Common myeloid progenitor, CD34-positive (primary cell): ENCODE results near the gene MRPL55.

ENCODE experiments used
- CTCF ChIA-PET: fragments of 350-600 bp; sonication (Branson Sonifier 250); formaldehyde crosslinking; loops from one replicate; lab custom pipeline; 2021; ENCODE audit warnings: antibody characterized with exemption; lab: Charles Lee
- POLR2A ChIA-PET: fragments of 350-600 bp; sonication (Branson Sonifier 250); formaldehyde crosslinking; loops from one replicate; lab custom pipeline; 2021; ENCODE audit warnings: antibody characterized with exemption; lab: Charles Lee
- DNase-seq, 3 donors: peaks; one replicate each; pipeline versions ENCODE4 v3.0.0 to v3.0.0-alpha.2; 2013
- H3K27ac ChIP-seq, 2 experiments: 1 replicate in 1 of 2; 2 replicates in 1 of 2; pipeline ENCODE4 v1.7.0; 2013; ENCODE audit warnings: inconsistent platforms in 2 of 2, low read length in 2 of 2, mild to moderate bottlenecking in 2 of 2, low read depth in 1 of 2, moderate library complexity in 1 of 2; ENCODE audit not compliant: severe bottlenecking in 2 of 2, insufficient read depth in 1 of 2, poor library complexity in 1 of 2
- H3K27me3 ChIP-seq, 5 experiments: replicated peaks in 2 of 5; 1 replicate in 3 of 5; 2 replicates in 2 of 5; pipeline versions ENCODE4 v1.6.1 to v1.7.0; 2013; ENCODE audit warnings: low read length in 4 of 5, mild to moderate bottlenecking in 2 of 5, moderate library complexity in 2 of 5, inconsistent platforms in 1 of 5; ENCODE audit not compliant: insufficient read depth in 5 of 5, control insufficient read depth in 4 of 5
- H3K36me3 ChIP-seq, 4 experiments: 1 replicate in 2 of 4; 2 replicates in 2 of 4; pipeline versions ENCODE4 v1.6.1 to v1.7.0; 2013; ENCODE audit warnings: low read length in 3 of 4, control low read depth in 1 of 4, mild to moderate bottlenecking in 1 of 4; ENCODE audit not compliant: control insufficient read depth in 4 of 4, insufficient read depth in 4 of 4
- H3K4me1 ChIP-seq, 4 experiments: 1 replicate in 3 of 4; 2 replicates in 1 of 4; pipeline versions ENCODE4 v1.6.1 to v1.7.1; 2013; ENCODE audit warnings: low read length in 3 of 4, mild to moderate bottlenecking in 3 of 4, control low read depth in 1 of 4, inconsistent platforms in 1 of 4, moderate library complexity in 1 of 4; ENCODE audit not compliant: control insufficient read depth in 4 of 4, insufficient read depth in 4 of 4; ENCODE audit errors: control extremely low read depth in 1 of 4
- H3K4me3 ChIP-seq, 7 experiments: 1 replicate in 4 of 7; 2 replicates in 3 of 7; pipeline versions ENCODE4 v1.5.1 to v1.7.0; 2013; ENCODE audit warnings: mild to moderate bottlenecking in 7 of 7, low read length in 6 of 7, moderate library complexity in 6 of 7, inconsistent platforms in 2 of 7, low read depth in 2 of 7, control low read depth in 1 of 7; ENCODE audit not compliant: insufficient read depth in 4 of 7, control insufficient read depth in 1 of 7; ENCODE audit errors: extremely low read depth in 1 of 7
- H3K9me3 ChIP-seq, 5 experiments: 1 replicate in 4 of 5; 2 replicates in 1 of 5; pipeline versions ENCODE4 v1.6.1 to v1.7.1; 2013; ENCODE audit warnings: low read length in 4 of 5, mild to moderate bottlenecking in 2 of 5, inconsistent platforms in 1 of 5, low read depth in 1 of 5, moderate library complexity in 1 of 5; ENCODE audit not compliant: control insufficient read depth in 4 of 5, insufficient read depth in 2 of 5; ENCODE audit errors: control extremely low read depth in 1 of 5
- WGBS: methylation state at CpG from one replicate; pipeline ENCODE4 v1.1.5; 2013; ENCODE audit not compliant: insufficient coverage; 5-methylcytosine and 5-hydroxymethylcytosine counted together

MRPL55 gene

GRCh38 chr1:228061411-228062084, 47.6 kb downstream of the MRPL55 start:
- WGBS: 58% methylated on average over 5 of the region's 10 CpGs
- Histone ChIP-seq H3K4me3 (no peak overlapping the region), H3K27ac (no peak overlapping the region), H3K4me1 (peaks cover 0 to 21% (median 13%) of the 10 kb centered on the region in 4 experiments), H3K36me3 (no peaks in the 10 kb centered on the region), H3K9me3 (peaks cover 0 to 8% (median 0%) of the 10 kb centered on the region in 5 experiments), H3K27me3 (peaks cover 3 to 83% (median 37%) of the 10 kb centered on the region in 5 experiments)
- POLR2A ChIA-PET: no interaction called here
- CTCF ChIA-PET: interaction anchor here (1.8 kb wide), 1 partner anchor 62 kb away, joined by 7 read pairs; no protein-coding TSS in a partner anchor
- no peak for DNase-seq

DNA sequence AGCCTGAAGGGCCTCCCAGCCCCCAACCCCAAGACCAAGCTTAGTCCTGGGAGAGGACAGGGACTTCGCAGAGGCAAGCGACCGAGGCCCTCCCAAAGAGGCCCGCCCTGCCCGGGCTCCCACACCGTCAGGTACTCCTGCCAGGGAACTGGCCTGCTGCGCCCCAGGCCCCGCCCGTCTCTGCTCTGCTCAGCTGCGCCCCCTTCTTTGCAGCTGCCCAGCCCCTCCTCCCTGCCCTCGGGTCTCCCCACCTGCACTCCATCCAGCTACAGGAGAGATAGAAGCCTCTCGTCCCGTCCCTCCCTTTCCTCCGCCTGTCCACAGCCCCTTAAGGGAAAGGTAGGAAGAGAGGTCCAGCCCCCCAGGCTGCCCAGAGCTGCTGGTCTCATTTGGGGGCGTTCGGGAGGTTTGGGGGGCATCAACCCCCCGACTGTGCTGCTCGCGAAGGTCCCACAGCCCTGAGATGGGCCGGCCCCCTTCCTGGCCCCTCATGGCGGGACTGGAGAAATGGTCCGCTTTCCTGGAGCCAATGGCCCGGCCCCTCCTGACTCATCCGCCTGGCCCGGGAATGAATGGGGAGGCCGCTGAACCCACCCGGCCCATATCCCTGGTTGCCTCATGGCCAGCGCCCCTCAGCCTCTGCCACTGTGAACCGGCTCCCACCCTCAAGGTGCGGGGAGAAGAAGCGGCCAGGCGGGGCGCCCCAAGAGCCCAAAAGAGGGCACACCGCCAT, 48.5 kb downstream of the MRPL55 start:
- WGBS: 6% methylated on average over 27 of the region's 34 CpGs
- Histone ChIP-seq H3K4me3 (peak overlapping the region in 3 of 7 experiments; percentile 9 to 62 (median 19)), H3K27me3 (peaks cover 6 to 83% (median 40%) of the 10 kb centered on the region in 5 experiments), H3K27ac (no peak overlapping the region), H3K36me3 (no peaks in the 10 kb centered on the region), H3K9me3 (peaks cover 0 to 8% (median 0%) of the 10 kb centered on the region in 5 experiments), H3K4me1 (peaks cover 0 to 21% (median 13%) of the 10 kb centered on the region in 4 experiments)
- ChIA-PET CTCF (interaction anchor here (1.8 kb wide), 1 partner anchor 61 kb away, joined by 7 read pairs; no protein-coding TSS in a partner anchor), POLR2A (no interaction called here)
- peak in 1 of 3 donors; percentile 17 for DNase-seq

- peak; percentile 36 to 45 (median 39) for DNase-seq
- Histone ChIP-seq H3K4me3 (peak overlapping the region in 4 of 7 experiments; percentile 8 to 62 (median 14)), H3K9me3 (peaks cover 0 to 8% (median 0%) of the 10 kb centered on the region in 5 experiments), H3K36me3 (no peaks in the 10 kb centered on the region), H3K27ac (no peak overlapping the region), H3K27me3 (peaks cover 6 to 85% (median 41%) of the 10 kb centered on the region in 5 experiments), H3K4me1 (peaks cover 0 to 21% (median 13%) of the 10 kb centered on the region in 4 experiments)
- CTCF ChIA-PET: interaction anchor here (1.8 to 2.2 kb wide), 2 partner anchors 56 to 61 kb away, joined by 5 to 7 read pairs; no protein-coding TSS in a partner anchor
- POLR2A ChIA-PET: no interaction called here
- WGBS: 4% methylated on average over 25 of the region's 33 CpGs
These were observed 49.3 kb downstream of the MRPL55 start for GRCh38 chr1:228059634-228060457.

GRCh38 chr1:228058949-228059633, 50.0 kb downstream of the MRPL55 start:
- Histone ChIP-seq H3K27ac (no peak overlapping the region), H3K9me3 (peaks cover 0 to 8% (median 0%) of the 10 kb centered on the region in 5 experiments), H3K27me3 (peaks cover 6 to 88% (median 41%) of the 10 kb centered on the region in 5 experiments), H3K4me3 (peak overlapping the region in 2 of 7 experiments; percentile 32 to 62), H3K4me1 (peaks cover 0 to 21% (median 13%) of the 10 kb centered on the region in 4 experiments), H3K36me3 (no peaks in the 10 kb centered on the region)
- WGBS: 10% methylated on average over 66 of the region's 66 CpGs
- POLR2A ChIA-PET: no interaction called here
- DNase-seq: peak; percentile 57 to 87 (median 81)
- CTCF ChIA-PET: interaction anchor here (2.2 kb wide), 1 partner anchor 55 kb away, joined by 5 read pairs; no protein-coding TSS in a partner anchor

GRCh38 chr1:228058172-228058948, 50.7 kb downstream of the MRPL55 start:
- H3K27me3 ChIP-seq: peaks cover 6 to 83% (median 41%) of the 10 kb centered on the region in 5 experiments
- WGBS: 50% methylated on average over 12 of the region's 18 CpGs
- no peaks in the 10 kb centered on the region for H3K36me3 ChIP-seq
- peaks cover 0 to 11% (median 0%) of the 10 kb centered on the region in 5 experiments for H3K9me3 ChIP-seq
- H3K4me1 ChIP-seq: peaks cover 0 to 21% (median 13%) of the 10 kb centered on the region in 4 experiments
- CTCF ChIA-PET: interaction anchor here (2.2 kb wide), 1 partner anchor 54 kb away, joined by 5 read pairs; no protein-coding TSS in a partner anchor
- no peak overlapping the region for H3K4me3 ChIP-seq
- POLR2A ChIA-PET: no interaction called here
- no peak overlapping the region for H3K27ac ChIP-seq
- no peak for DNase-seq
